GM19025 (cell line): Measurements from ENCODE around the gene CRYAA.
"Not testable (repeated sequence)": the region's sequence is repeated elsewhere in the genome, so short reads cannot be mapped to it uniquely, and the experiment has no call there.

Experiments
- ATAC-seq: cut with Tn5 transposase; IDR thresholded peaks from one replicate; pipeline ENCODE4 v1.9.1; 2021; ENCODE audit warnings: mild to moderate bottlenecking, low read depth, moderate library complexity; ENCODE audit not compliant: unreplicated experiment

The CRYAA gene

DNA sequence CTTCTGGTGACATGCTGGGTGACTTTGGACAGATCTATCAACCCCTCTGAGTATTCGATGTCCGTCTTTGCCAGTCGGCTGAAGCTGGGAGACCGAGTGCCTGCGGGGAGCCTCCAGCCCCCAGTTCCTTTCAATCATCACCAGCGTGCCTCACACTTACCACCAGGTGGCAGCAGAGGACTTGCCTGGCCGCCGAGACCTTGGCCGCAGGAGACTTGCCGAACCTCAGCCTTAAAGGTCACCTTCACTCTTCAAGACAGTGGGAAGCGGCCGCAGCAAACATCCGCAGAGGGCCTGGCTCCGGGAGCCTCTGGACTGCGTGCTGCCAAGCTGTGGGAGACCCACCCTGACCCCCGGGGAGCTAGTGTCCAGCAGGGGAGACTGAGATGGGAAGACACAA, 7.8 kb downstream of the CRYAA start:
- not testable (repeated sequence) for ATAC-seq

DNA sequence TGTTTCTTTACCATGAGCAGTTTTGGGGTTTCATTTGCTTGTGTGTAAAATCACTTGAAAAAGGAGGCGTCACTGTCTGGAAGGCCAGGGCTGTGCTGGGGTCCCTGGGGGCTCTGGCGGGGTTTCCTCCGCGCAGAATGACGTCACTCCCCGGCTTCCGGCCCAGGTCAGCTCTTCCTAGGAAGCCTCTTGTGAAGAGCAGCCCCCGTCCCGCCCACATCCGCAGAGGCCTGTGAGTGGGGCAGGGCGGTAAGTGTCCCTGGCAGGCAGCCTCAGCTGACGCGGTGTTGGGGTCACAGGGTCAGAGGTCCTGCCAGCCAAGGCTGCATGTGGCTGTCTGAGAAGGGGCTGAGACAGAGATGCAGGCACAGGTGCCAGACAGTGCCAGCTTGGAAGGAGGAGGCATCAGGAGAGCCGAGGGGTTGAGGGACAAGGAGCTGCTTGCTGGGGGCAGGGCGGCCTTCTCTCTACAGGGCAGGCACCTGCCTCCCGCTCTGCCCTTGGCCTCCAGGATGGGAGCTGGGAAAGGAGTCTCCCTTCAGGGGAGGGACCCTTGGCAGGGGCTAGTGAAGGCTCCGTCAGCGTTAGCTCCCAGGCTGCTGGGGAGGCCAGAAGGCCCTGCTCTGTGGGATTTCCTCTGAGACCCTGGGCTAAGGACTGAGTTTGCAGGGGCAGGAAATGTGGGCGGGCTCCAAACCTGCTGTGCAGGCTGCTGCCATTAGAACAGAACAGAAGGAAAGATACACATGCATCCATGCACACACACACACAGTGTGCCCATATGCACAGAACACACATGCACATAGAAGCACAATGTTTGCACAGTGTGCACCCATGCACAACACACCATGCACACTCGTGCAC, 8.5 kb downstream of the CRYAA start:
- not testable (repeated sequence) for ATAC-seq

DNA sequence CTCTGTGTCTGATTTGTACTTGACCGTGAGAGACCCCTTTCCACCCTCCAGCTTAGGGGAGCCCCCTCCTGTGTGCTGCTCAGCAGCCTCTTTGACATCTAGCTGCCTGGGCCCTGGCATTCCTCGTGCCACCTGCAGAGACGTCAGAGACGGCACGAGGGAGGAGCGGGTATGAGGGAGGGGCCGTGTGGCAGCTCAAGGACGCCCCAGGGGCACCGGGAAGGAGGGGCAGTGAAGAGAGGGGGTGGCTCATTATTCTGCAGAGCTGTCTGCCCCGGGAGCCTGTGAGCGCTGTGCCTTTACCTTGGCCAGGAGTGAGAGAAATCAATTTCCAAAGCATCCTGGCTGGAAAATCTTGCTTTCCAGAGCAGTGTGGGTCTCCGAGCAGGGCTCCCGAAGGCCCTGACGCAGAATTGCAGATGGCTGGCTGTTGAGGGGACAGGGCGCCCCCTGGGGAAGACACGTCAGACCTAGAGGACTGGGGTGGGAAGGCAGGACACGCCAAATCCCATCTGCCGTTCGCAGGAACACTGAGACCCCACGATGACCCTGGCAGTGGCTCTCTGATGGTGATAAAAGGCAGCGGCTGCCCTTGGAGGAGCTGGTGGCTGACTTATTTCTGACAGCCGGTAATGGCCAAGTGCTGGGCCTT, 9.5 kb downstream of the CRYAA start:
- not testable (repeated sequence) for ATAC-seq

DNA sequence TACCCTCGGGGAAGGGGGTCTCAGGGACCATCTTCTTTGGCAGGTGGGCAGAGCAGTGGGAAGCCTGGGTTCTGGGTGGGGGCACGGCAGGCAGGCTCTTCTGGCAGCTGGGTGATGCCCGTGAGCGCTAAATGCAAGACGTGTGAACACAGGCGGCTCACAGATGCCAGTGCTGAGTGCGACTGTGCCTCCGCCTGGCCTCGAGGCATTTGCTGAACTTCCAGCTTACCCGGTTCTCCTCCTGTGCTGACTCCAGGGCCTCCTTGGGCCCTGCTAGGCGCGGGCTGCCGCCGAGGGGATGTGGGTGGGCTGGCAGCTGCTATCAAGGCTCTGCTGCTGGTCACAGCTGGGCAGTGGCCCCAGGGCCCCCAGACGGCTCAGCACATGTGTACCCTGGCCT, 12.2 kb downstream of the CRYAA start:
- ATAC-seq = not testable (repeated sequence)

DNA sequence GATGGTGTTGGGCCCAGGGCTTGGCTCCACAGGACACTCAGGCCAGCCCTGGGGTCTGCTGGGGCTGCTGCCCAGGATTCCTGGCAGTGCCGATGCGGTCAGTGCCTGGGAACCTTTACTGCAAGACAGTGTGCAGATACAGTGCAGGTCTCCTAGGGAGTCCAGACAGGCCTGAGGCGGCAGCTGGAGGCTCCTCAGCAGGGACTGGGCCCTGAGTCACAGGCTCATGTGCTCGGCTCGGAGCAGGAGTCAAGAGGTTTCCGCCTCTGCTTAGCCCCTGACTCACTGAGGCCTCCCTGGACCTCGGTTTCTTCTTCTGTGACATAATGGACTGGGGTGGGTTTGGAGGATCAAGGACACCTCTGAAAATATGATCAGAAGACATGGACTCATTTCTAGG, 18.5 kb downstream of the CRYAA start:
- not testable (repeated sequence) for ATAC-seq

DNA sequence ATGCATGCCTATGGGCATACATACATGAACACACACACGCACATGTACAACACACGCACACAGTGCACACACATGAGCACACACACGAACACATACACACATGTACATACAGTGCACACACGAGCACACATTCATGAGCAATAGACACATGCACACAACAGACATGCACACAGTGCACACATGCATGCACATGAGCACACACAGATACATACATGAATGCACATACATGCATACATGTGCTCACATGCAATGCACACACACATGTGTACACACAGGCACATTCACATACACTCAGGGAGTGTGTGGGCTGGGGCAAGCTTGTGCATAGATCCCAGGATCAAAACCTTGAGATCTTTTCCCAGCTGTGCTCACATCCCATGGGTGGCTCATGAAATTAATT, 18.9 kb downstream of the CRYAA start:
- ATAC-seq = no peak

DNA sequence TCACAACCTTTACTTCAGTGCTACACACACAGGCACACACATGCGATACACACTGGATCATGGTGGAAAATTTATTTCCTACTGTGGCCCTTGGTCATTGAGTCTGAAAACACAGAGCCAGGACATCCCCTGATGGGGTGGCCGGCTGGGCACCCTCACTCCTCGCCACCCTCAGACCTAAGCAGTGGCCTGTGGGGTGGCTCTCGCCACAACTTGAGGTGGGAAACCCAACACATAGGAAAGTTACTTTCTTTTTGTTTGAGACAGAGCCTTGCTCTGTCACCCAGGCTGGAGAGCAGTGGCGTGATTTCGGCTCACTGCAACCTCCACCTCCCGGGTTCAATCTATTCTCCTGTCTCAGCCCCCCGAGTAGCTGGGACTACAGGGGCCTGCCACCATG, 19.4 kb downstream of the CRYAA start:
- ATAC-seq = no peak

DNA sequence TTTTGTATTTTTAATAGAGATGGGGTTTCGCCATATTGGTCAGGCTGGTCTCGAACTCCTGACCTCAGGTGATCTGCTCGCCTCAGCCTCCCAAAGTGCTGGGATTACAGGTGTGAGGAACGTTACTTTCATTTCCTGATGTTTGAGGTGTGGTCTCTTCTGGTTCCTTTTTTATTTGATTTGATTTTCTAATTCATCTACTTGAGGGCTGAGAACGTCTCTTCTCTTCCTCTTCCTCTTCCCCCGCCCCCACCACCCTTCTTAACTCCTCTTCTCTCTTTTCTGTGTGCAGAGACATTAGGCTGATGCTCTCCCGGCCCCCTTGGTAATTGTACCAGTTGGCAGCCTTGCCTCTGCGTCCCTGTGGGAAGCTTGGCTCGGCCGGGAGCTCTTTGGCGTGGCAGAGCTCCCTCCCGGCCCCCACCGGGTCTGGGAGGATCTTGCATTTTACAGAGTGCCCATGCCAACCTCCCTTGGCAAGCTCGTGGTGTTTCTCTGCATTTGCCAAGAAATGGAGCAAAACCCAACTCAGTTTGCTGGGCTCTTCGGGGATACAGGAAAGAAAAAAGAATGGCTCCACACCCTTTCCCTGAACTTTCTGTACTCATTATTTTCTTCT, 19.9 kb downstream of the CRYAA start:
- no peak for ATAC-seq

DNA sequence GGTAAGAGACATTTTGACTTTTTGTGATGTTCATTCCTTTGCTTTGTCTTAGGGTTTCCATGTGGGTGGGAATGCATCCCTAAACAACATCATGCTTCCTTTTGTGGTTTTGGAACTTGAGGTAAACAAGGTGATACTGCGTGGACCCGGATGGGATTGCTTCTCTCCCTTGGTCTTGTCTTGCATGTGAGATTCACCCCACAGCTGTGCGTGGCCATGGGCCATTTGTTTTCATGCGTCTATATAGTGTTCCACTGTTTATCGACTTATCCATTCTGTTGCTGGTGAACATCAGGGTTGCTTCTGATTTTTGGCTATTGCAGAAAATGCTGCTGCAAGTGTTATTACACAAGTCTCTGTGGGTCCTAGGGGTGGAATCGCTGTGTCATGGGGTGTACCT, 21.1 kb downstream of the CRYAA start:
- no peak for ATAC-seq

DNA sequence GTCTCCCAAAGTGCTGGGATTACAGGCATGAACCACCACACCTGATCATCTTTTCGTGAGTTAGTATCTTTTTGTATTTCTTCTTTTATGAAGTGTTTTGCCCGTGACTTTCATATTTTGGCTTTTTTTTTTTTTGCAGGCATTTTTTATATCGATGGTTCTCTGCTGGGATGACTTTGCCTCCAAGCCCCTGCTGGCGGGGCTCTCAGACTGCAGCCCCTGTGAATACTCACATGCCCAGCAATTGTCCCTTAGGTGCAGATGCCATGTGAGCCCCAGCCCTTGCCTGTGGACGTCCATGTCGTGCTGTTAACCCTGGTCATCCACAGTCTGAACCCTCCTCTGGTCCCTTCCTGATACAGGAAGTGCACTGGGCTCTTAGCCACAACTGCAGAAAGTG, 21.7 kb downstream of the CRYAA start:
- no peak for ATAC-seq

DNA sequence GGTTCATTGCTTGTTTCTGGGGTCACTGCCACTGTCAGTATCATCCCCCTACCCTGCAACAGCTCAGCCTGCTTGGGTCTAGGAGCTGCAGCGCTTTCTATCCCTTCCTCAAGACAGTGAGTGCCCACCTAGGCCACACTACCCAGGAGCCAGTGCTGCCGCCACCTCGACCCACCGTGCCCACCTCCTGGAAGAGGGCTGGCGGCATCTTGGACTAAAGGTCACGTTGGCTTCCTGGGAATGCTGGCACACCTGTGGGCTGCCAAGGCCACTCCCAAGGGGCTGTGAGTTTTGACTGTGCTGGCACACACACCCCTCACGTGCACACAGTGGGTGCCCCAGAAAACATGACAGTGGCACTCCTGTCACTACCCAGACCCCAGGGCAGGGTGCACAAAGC, 22.1 kb downstream of the CRYAA start:
- no peak for ATAC-seq

DNA sequence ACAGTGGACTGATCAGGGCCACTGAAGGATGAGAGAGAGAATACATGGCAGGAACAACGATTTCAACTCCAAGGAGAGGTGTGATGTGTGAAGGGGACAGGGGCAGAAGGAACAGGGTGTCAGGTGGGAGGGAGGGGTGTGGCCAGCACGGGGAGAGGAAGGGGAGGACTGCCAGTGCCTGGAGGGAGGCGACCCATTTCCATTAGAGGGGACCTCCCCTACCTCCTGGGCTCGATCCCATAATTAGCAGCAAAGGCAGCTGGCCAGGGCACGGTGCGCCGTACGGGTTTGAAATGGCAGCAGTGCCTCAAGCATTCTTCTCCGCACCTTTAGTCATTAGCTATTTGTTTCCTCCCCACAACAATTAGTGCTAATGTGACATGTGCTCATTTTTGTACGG, 22.7 kb downstream of the CRYAA start:
- ATAC-seq = no peak

DNA sequence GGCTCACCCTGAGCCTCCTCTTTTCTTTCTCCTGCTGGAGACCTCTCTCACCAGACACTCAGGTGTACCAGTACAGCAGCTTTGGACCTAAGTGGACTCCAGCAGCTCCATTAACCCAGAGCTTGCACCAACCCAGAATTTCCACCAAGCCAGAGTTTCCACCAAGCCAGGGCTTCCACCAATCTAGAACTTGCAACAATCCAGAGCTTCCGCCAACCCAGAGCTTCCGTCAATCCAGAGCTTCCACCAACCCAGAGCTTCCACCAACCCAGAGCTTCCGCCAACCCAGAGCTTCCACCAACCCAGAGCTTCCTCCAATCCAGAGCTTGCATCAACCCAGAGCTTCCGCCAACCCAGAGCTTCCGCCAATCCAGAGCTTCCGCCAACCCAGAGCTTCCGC, 23.2 kb downstream of the CRYAA start:
- no peak for ATAC-seq

DNA sequence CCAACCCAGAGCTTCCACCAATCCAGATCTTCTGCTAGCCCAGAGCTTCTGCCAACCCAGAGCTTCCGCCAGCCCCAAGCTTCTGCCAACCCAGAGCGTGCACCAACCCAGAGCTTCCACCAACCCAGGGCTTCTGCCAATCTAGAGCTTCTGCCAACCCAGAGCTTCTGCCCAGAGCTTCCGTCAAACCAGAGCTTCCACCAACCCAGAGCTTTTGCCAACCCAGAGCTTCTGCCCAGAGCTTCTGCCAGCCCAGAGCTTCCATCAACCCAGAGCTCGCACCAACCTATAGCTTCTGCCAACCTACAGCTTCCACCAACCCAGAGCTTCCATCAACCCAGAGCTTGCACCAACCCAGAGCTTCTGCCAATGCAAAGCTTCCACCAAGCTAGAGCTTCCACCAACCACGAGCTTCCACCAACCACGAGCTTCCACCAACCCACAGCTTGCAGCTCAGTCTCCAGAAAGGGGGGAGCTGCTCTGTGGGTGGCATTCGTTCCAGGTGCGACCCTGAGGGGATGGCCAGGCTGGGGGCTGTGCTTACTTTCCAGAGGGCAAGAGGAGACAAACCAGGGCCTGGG, 23.8 kb downstream of the CRYAA start:
- ATAC-seq = no peak

DNA sequence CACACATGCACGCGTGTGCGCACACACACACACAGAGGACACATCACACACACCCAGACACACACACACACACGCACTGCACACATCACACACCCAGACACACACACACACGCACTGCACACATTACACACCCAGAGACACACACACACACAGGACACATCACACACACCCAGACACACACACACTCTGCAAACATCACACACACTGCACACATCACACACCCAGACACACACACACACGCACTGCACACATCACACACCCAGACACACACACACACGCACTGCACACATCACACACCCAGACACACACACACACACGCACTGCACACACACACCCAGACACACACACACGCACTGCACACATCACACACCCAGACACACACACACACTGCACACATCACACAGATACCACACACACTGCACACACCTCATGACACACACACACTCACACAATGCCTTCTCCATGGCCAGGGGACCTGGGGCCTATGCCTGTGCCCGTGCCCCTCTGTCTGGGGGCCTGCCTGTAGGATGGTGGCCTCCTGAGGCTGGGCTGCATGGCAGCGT, 24.4 kb downstream of the CRYAA start:
- ATAC-seq = no peak

DNA sequence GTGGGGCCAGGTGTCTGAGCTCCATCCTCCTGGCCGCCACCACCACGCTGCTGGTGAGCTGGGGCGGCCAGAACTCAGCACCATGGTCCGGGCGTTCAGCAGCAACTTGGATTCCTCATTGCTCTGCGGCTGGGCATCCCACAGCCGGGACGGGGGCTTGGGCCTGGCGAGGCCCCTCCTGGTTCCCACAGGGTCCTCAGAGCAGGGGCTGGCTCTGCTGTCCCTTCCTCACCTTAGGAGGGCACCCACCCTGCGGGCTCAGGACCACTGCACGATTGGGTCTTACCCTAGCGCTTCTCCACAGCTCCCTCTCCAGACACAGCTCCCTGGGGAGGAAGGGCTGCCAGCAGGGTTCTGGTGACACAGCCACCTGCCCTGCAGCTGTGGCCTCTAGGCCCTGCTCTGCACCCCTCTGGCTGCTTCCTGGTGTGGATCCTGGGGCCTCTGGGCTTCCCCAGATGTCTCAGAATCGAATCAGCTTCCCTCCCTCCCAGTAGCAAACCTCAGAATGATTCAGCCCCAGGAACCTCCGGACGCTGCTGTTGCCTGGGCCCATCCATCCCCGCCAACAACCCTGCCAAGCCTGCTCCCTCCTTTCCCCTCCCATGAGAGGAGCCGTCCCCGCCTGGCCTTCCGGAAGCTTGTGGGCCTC, 25.0 kb downstream of the CRYAA start:
- ATAC-seq = no peak

DNA sequence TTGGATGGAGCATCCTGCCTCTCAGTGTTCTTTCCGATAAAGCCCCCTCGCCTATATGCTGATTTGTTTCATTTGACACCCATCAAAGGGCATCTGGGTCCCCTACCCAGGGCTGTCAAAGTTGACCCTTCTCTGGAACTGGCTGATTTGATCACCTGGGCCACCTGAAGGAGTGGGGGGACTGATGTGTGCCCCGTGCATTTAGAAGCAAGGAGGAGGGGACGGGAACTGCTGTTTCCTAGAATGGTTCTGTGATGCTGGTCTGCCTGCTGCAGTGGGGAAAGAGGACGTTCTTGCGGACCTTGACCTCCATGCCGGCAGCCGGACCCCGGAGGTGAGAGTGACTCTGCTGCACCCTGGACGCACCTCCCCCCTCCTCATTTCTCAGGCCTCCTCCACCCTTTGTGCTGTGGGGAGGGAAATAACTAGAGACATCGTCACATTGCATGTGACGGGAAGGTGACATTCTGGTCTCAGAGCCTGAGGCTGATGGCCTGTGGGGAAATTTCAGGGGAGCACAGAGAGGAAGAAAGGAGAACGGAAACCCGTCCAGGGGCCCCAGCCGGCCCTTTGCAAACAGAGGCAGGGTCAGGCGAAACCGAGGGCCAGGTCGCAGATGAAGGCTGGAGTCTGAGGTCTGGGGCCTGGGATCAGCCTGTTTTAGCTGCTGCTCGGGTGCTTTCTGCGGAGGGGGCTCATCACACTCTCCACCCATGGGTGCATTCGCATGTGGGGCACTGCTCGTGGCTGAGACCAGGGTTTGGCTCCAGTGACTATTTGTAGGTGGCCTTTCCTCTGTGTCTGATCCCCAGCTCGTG, 25.7 kb downstream of the CRYAA start:
- ATAC-seq = no peak

DNA sequence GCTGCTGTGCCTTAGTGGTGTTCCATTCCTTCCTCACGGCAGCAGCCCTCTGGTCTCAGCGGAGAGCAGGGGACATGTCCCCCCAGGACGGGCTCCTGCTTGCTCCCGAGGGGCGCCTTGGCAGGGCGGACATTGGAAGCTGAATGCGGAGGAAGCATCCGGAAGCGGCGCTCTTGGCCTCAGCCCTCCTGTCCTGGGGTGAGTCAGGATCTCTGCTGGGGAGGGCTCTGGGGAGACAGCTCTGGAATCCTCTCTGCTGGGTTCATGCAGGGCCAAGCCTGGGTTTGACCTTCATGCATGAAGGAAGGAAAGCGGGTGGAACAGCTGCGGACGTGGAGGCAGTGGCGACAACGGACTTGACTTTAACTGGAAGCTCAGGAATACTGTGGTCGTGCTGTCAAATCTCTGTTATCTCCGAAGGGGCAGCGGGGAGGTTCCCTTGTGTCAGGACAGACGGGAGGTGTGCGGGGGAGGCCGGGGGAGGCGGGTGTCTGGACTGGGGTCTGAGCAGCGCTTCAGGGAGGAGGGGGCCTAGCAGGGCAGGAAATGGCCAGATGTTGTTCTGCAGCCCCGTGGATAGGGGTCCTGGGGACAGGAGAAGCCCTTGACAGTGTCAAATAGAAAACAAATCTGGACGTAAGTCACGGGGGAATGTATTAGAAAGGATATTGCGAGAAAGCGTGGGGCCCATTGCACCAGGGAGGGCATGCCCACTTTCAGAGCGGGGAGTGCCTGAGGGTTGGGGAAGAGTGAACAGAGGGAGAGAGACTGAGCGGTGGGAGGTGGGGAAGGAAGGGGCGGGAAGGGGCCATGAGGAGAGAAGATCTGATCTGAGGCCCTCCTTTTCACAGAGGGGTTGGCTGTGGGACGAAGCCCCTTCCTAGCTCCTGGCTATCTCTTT, 26.6 kb downstream of the CRYAA start:
- no peak for ATAC-seq

DNA sequence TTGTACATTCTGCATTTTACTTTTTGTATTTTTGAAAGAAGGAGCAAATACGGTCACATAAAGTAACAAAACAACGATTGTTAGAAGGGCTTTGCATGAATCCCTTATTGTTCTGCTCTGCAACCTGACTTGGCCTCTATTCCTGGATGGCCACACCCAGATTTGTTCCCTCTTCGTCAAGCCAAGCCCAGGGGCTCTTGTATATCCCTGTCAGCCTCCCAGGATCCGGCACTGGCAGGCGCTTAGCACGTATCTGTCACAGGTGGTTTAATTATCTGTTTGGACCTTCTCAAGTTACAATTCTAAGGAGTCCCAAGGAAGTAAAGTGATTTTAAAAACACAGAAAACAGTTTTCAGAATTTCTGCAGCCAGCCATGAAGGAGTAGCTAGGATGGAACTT, 28.0 kb downstream of the CRYAA start:
- ATAC-seq = no peak
